HG03095 (cell line): Measurements from ENCODE around the gene DHX38.
"Not testable (repeated sequence)": the region's sequence is repeated elsewhere in the genome, so short reads cannot be mapped to it uniquely, and the experiment has no call there.

Source experiments
- ATAC-seq: cut with Tn5 transposase; IDR thresholded peaks from one replicate; pipeline ENCODE4 v1.9.1; 2021; ENCODE audit warnings: moderate library complexity; ENCODE audit not compliant: unreplicated experiment

DHX38 gene

DNA sequence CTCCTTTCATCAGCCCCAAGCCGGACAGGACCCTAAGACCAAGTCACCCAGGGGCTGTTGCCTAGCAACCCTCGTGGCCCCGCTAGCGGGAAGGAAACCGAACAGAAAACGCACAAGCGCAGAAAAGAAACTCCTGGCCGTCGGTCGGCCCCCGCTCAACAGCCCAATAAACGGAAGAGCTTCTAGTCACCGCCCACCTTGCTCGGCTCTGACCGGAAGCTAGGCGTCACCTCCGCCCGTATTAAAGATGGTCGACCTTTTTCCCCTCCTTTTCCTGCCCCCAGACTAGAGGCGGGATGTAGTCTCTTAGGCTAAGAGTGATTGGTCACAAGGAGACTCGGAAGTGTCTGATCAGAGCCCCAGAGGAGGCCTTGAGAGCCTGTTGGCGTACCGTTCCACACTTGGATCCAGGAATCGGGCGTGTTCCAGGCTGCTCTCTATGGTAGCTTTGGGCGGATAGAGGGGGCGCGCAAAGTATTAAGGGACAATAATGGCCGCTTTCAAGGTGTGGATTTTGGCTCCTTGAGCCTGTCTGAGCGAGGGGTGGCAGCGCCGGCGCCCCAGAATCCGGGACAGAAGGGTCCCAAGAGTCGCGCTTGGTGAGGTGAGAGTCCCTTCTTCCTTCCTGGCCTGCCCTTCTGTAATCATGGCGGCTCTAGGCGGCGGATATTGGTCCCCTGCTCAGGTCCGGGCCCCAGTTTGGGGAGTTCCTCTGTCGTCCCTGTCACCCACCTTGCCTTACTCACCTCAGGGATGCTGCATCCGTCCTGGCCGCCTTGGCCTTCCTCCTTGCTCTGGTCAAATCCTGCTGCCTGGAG lies at the start of gene DHX38, which contains the start of gene TXNL4B:
DHX38 (plus strand) TSS at position 400 of the 818 bp plus-strand sequence. CDS start 2,311 bp downstream, outside the sequence.
TXNL4B (minus strand) TSS at position 173 of the 818 bp plus-strand sequence. CDS start 2,871 bp downstream, outside the sequence.
- ATAC-seq, result peak; percentile 98

GRCh38 chr16:72044296-72044695 lies 49.4 kb upstream of the DHX38 start:
- ATAC-seq, result no peak

- no peak for ATAC-seq
These were observed 48.8 kb upstream of the DHX38 start for GRCh38 chr16:72044825-72045359.

DNA sequence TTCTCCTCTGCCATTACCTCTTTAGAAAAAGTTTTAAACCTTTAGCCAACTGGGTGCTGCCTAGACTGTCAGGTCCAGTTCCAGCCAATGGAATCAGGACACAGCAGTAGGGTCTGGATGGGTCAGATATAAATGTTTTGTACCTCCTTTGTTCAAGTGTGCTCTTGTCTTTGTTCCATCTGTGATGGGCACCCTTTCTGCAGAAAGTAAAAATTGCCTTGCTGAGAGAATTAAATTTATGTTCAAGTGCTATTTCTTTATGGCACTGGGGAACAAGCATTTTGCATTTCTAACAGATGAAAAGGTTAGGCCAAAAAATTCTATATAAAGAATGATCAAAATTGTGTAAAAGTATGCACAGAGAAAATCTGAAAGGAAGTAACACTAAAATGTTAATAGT lies 44.5 kb upstream of the DHX38 start:
- ATAC-seq, result no peak

DNA sequence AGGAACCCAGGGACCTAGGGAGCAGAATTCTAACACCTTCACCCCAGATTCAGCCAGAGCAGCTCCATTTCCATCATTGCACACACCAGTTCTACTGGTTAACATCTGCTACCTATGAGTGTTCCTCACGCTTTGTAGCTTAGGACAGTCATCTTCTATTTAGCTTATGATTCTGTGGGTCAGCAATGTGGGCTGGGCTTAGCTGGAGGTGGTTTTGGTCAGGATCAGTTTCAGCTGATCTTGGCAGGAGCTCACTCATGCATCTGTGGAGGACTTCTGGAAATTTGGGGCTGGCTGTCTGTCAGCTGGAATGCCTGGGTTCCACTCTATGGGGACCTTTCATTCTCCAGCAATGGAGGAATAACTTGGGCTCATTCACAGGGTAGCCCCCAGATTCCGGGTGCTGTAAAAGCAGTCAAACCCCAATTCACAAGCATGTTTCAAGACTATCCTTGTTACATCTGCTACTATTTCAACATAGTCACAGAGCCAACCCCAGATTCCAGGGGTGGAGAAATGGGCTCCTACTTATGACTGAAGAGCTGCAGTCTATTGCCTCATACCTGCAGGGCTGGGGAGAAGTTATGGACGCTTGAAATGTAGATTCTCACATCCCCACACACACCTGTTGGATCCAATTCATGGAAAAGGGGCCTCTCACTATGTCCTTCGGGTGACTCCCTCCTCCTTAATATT lies 42.7 kb upstream of the DHX38 start:
- no peak for ATAC-seq

GRCh38 chr16:72051818-72052217 lies 41.8 kb upstream of the DHX38 start:
- ATAC-seq, result no peak

- not testable (repeated sequence) for ATAC-seq
These were observed 39.3 kb upstream of the DHX38 start, which contains the start of gene HP for GRCh38 chr16:72054254-72054847. HP (plus strand) TSS chr16:72054505; CDS start chr16:72054653, 148 bp downstream.

DNA sequence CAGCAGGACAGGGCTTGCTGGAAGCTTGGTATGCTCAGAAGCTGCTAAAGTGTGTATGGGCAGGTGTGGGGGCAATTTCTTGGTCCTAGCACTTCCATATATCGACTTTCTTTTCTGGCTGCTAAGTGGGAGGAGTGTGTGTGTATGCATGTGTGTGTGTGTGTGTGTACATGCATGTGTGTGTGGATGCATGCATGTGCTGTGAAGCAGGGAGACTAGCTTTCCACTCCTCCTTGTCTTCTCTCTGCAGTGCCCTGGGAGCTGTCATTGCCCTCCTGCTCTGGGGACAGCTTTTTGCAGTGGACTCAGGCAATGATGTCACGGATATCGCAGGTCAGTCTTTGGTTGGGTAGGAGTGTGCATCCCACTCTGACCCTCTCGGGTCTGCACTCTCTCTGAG lies 37.7 kb upstream of the DHX38 start:
- no peak for ATAC-seq

DNA sequence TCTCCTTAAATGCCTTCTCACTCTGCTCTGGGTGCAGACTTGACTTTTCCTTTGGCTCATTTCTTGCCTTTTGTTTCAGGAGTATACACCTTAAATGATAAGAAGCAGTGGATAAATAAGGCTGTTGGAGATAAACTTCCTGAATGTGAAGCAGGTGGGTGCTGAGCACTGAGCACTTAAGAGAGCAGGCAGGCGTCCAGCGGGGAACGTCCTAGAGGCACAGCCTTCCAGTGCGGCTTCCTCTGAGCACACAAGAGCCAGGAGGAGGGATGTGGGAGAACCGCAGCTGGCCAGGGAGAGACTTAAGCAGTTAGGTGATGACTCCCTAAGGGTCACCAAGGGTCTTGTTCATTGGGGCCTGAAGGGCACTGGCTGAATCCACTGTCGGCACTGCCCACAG lies 36.3 kb upstream of the DHX38 start:
- not testable (repeated sequence) for ATAC-seq

DNA sequence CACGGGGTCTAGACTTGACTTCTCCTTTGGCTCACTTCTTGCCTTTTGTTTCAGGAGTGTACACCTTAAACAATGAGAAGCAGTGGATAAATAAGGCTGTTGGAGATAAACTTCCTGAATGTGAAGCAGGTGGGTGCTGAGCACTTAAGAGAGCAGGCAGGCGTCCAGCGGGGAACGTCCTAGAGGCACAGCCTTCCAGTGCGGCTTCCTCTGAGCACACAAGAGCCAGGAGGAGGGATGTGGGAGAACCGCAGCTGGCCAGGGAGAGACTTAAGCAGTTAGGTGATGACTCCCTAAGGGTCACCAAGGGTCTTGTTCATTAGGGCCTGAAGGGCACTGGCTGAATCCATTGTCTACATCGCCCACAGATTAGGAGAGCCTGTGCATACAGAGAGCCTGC lies 34.6 kb upstream of the DHX38 start:
- not testable (repeated sequence) for ATAC-seq

DNA sequence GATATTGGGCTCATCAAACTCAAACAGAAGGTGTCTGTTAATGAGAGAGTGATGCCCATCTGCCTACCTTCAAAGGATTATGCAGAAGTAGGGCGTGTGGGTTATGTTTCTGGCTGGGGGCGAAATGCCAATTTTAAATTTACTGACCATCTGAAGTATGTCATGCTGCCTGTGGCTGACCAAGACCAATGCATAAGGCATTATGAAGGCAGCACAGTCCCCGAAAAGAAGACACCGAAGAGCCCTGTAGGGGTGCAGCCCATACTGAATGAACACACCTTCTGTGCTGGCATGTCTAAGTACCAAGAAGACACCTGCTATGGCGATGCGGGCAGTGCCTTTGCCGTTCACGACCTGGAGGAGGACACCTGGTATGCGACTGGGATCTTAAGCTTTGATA lies 33.2 kb upstream of the DHX38 start:
- ATAC-seq, result no peak

DNA sequence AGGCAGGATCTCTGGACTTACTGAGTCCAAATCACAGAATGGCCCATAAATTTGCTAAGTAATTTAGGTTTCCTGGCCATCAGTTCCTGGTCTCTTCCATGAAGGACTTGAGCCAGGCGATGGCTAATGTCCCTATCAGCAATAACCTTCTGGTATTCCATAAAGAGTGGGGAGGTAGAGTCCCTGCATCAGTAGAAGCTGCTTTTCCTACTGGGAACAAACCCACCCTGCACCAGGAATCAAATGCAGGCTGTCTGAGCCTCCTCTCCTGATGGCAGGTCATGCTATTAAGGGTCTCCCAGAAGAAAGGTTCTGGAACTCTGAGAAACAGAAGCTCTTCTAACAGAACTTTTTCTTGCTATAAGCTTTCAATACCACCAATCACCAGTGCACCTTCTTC lies 32.1 kb upstream of the DHX38 start:
- ATAC-seq, result no peak

GRCh38 chr16:72064361-72064894 lies 29.2 kb upstream of the DHX38 start:
- ATAC-seq, result no peak

DNA sequence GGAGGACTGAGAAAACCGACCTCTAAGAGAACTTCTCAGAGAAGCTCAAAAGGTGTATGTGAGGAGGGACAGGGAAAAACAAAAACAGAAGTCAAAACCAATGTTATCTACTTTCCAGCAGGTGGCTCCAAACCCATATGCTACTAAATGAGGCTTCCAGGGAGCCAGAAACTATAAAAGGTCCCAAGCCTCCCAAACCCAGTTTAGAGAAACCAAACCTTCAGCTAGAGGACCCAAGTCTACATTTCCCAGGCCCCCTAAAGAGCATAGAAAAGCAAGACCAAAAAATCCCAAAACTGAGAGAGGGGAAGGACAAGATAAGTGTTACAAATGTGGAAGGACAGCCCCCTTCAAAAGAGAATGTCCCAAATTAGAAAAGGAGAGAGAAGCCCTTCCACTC lies 26.9 kb upstream of the DHX38 start:
- peak; percentile 50 for ATAC-seq

GRCh38 chr16:72068930-72069329 lies 24.7 kb upstream of the DHX38 start:
- ATAC-seq, result no peak

- ATAC-seq, result no peak
These were observed 20.9 kb upstream of the DHX38 start for GRCh38 chr16:72072514-72073342.

DNA sequence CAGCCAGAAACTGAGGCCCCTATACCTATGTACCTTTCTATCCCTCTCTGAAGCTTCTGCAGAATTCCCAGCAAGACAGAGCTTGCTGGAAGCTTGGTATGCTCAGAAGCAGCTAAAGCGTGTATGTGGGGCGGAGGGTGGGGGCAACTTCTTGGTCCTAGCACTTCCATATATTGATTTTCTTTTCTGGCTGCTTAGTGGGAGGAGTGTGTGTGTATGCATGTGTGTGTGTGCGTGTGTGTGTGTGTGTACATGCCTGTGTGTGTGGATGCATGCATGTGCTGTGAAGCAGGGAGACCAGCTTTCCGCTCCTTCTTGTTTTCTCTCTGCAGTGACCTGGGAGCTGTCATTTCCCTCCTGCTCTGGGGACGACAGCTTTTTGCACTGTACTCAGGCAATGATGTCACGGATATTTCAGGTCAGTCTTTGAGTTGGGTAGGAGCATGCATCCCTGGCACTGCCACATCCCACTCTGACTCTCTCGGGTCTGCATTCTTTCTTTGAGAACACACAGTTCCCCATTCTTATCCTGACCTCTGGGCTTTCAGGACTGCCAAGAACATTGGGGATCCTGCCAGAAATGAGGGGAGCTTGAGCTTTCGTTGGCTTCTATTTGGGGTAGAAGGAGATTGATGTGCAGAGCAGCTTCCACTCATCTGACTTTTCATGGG lies 20.0 kb upstream of the DHX38 start:
- no peak for ATAC-seq

GRCh38 chr16:72075067-72075466 lies 18.6 kb upstream of the DHX38 start:
- not testable (repeated sequence) for ATAC-seq

- not testable (repeated sequence) for ATAC-seq
These were observed 16.5 kb upstream of the DHX38 start for GRCh38 chr16:72076991-72077706.
